NB4 (cell line): Measurements from ENCODE around the gene KRT4.

Experiments used
- CTCF ChIP-seq: IDR thresholded peaks from one replicate; pipeline ENCODE4 v1.5.1; 2012; ENCODE audit warnings: low read depth, low read length
- MAX ChIP-seq: IDR thresholded peaks from 2 replicates; pipeline ENCODE4 v1.6.1; 2011; ENCODE audit warnings: low read depth, low read length
- POLR2A ChIP-seq: IDR thresholded peaks from 2 replicates; pipeline ENCODE4 v1.6.1; 2011; ENCODE audit warnings: mild to moderate bottlenecking; ENCODE audit not compliant: insufficient read length; ENCODE audit errors: extremely low read depth

- TF ChIP-seq CTCF: no peak
- no peak for TF ChIP-seq MAX
- TF ChIP-seq POLR2A: no peak
Observed at GRCh38 chr12:52862023-52862422, 48.1 kb upstream of the KRT4 start.
